GM18907 (cell line): ENCODE results near the gene MGAT4B.

Experiments used
- ATAC-seq: cut with Tn5 transposase; IDR thresholded peaks from one replicate; pipeline ENCODE4 v1.9.1; 2021; ENCODE audit warnings: mild to moderate bottlenecking, moderate library complexity; ENCODE audit not compliant: unreplicated experiment

The MGAT4B gene

DNA sequence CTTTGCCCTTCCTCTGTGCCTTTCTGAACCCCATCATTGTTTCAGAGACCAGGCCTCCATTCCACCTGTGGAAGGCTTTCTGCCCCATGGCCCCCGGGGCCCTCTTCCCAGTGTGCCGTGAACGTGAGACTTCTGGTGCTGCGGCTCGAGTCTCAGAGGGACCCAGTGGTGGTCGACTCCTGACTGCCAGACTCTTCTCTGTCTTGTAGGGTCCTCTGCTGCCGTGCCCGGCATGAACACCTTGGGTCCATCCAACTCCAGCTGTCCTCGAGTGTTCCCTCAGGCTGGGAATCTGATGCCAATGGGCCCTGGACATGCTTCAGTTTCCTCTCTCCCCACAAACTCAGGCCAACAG is 33.0 kb downstream of the MGAT4B start:
- no peak for ATAC-seq

DNA sequence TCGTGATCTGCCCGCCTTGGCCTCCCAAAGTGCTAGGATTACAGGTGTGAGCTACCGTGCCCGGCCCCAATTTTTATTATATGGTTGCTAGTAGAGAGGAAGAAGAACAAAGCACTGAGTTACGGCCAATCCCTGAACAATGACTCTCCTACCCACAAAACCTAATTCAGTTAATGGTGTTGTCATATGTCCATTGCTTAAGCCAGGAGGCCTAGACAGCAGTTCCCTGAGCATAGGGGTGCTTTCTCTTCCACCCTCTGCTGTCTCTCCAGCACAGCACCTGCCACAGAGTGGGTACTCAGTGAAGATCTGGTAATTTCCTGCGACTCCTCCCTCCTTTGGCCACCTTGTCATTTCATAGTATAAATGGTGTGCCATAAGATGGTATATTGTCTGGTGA is 34.3 kb downstream of the MGAT4B start:
- ATAC-seq, result no peak

DNA sequence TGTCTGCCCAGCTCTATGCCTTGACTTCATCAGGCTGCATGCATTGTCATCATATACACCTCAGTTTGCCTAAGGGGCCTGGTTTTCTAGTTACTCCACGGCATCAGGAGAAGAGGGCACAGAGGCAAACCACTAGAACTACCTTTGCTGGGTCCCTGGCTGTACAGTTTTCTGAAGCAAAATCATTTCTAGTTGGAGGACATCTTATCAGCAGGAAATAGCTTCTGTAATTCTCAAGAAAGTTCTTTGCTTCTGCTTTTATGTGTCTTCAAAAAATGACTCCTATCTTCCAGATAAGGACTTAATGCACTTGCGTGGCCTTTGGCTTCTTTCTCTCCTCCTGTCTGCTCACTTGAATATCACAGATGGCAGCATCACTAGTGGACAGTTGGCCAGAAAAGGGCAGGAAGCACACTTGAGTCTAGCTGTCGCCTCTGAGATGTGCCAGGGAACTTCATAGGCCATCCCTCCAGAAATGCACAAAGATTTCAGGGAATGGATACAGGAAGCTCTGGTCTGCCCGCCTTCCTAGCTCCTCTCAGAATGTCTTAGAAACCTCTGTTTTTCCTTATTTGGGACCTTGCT is 35.3 kb downstream of the MGAT4B start:
- ATAC-seq, result no peak

DNA sequence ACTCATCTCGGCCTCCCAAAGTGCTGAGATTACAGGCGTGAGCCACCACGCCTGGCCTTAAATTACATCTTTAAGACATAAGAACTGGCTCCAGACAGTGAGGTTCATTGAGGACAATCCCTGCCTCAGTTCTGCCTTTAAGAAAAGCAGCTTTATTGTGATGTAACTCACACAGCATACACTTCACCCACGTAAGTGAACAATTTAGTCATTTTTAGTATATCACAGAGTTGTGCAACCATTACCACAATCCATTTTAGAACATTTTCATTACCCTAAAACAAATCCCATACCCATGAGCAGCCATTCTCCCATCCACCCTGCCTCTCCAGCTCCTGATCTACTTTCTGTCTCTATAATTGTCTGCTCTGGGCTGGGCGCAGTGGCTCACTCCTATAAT is 36.9 kb downstream of the MGAT4B start:
- no peak for ATAC-seq

DNA sequence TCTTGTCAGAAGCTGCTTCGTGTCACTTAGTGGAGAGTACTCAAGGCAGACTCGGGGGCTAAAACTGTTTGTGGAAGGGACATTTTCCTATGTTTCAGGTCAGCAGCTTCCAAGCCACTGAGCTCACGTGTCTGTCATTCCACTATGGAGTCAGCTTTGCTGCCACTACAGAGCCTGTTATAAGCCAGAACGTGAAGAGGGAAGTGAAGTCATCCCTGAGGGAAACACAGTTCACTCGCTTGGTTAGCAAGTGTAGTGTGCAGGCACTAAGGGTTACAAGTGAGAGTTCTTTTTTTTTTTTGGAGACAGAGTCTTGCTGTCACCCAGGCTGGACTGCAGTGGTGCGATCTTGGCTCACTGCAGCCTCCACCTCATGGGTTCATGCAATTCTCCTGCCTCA is 37.4 kb downstream of the MGAT4B start:
- no peak for ATAC-seq

DNA sequence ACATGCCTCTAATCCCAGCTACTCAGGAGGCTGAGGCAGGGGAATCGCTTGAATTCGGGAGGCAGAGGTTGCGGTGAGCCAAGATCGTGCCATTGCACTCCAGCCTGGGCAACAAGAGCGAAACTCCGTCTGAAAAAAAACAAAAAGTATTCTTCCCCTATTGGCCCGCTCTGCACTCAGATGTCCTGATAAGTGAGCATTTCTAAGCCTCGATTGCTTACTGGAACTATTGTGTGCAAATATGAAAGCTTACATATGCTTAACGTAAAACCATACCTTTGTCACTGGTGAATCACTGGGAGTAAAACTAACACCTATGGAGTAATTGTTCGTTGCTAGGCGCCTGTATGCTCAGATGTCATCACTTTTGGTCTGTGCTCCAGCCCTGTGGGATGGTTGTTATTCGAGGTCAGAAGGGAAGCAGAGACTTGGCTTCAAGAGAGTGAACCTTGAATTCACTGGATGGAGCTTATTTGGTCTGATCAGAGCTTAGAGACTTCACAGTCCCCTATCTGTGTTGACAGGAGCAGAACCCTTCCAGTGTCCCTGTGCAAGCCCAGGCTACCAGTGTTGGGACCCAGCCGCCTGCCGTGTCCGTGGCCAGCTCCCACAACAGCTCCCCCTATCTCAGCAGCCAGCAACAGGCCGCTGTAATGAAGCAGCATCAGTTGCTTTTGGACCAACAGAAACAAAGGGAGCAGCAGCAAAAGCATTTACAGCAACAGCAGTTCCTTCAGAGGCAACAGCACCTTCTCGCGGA is 38.2 kb downstream of the MGAT4B start:
- ATAC-seq, result no peak

DNA sequence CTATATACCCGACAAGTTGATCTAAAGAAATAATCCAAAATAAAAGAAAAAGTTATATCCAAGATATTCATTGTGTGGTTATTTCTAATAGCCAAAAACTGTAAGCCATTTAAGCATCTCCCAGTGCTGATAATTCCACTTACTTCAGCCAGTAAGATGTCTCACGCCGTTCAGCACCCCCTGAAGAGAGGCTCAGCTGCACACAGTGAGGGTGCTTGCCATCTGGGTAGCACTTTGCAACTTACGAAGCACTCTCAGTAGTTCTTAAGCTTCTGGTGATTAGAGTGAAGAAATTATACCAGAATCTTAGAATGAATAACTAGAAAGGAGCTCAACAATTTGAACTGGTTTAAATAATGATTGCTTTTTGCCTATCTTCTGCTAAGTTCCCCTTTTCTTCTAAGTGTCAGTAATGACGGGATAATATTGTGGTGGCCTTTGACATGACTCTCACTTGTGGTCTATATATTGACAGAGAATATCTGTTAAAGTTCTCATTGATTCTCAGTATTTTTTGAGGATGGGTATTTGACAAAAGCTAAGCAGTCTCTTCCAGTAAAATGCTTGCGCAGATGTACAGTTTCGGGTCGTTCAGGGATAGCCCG is 39.1 kb downstream of the MGAT4B start:
- no peak for ATAC-seq

DNA sequence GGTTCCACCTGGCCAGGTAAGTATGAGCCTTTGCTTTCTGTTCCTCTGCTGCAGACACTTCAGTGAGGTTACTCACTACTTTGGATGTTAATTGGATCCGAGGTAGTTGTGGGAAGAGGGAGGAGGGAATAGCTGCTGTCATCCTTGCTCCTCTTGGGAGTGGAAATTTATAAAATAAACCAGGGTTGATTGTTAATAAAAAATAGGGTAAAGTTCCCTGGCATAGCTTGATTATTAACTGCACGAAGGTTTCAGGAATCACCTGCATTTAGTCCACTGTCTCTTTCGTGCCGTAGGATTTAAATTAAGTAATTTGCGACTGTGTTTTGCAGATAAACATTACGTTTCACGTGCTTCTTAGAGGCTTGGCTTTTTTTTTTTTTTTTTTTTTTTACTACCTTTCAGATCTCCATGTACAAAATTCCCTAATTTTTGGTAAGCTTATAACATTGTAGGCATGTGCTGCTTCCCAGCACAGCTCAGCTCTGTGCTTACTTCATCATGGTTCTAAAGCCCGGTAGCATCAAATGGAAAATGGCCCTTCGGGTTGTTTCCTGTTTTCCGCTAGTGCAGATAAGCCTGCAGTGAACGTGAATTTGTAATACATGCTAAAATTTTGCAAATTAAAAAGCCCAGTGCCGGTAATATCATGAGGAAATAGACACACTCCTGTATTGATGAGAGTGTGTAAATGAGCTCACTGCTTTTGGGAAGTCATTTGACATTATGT is 39.8 kb downstream of the MGAT4B start:
- ATAC-seq, result no peak

DNA sequence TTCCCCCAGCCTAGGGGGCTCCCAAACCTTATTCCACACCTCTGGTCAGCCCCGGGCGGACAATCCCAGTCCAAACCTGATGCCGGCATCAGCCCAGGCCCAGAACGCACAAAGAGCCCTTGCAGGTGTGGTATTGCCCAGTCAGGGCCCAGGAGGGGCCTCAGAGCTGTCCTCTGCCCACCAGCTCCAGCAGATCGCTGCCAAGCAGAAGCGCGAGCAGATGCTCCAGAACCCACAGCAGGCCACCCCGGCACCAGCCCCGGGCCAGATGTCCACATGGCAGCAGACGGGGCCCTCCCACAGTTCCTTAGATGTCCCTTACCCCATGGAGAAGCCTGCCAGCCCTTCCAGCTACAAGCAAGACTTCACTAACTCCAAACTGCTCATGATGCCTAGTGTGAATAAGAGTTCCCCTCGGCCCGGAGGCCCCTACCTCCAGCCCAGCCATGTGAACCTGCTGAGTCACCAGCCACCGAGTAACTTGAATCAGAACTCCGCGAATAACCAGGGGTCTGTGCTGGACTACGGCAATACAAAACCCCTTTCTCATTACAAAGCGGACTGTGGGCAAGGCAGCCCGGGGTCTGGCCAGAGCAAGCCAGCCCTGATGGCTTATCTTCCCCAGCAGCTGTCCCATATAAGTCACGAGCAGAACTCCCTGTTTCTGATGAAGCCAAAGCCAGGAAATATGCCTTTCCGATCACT is 40.5 kb downstream of the MGAT4B start:
- no peak for ATAC-seq

DNA sequence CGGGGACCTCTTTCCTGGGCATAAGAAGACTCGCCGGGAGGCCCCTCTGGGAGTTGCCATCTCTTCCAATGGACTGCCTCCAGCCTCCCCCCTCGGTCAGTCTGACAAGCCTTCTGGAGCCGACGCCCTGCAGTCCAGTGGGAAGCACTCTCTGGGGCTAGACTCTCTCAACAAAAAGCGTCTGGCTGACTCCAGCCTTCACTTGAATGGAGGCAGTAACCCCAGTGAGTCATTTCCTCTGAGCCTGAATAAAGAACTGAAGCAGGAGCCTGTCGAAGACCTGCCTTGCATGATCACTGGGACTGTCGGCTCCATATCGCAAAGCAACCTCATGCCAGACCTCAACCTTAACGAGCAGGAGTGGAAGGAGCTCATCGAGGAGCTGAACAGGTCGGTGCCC is 41.3 kb downstream of the MGAT4B start:
- ATAC-seq, result no peak

DNA sequence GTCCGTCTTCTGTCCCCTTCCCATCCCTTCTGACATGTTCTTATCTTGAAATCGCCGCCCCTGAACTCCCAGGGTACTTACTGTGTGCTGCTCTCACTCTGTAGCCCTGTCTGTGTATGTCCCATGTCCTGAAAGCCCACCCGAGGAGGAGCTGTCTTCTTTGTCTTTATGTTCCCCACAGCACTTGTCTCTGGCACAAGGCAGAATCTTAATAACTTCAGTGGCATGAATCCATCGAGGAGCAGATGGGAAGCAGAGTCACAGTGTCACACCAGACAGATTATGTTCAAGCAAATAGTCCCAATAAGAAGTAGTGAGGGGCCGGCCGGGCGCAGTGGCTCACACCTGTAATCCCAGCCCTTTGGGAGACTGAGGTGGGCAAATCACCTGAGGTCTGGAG is 42.6 kb downstream of the MGAT4B start:
- no peak for ATAC-seq

DNA sequence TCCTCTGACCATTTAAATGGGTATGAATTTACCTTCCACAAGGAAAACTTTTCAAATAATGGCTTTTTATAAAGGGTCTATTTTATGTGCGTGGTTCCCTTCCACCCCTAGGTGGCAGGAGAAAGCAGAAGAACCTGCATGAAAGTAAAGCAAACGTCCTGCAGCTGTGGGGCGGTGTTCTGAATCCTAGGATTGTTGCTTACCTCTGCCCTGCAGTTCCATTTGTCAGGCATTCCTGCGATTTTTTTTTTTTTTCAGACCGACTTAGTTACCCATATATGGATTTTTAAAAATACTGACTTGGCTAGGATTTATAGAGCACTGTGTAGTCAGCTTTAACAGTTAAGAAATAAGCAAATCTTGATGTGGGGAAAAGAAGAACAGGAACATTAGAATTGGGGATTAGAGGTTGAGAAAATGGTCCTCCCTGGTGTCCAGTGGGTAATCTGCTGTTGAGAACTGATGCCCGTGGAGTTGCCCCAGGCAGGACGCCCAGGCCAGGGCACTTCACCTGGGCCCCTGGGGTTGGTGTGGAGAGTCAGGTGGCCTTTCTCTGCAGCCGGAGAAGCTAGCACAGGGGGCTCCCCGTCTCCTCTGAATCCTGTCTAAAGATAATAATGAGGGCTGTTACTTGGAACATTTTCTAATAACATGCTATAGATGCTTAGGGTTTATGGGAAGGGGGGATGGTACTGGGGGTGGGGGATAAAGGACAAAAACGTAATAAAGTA is 43.3 kb downstream of the MGAT4B start:
- peak; percentile 60 for ATAC-seq

DNA sequence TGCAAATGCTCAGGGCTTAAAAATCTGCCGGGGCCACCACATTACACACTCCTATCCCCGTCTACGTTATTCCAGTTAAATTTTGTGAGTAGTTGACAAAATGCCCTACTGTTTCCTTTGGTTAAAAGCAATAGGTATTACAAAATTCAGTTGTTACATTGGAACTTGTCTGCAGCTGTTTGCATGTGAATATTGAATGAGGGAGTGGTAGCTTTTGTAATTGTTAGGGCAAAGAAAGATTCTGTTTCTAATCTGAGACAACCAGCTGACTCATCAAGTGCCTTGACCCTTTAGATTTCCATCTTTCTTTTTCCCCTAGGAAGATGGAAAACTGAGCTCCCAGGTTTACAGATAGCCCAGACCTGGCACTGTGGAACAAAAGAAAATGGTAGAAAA is 43.9 kb downstream of the MGAT4B start:
- no peak for ATAC-seq

DNA sequence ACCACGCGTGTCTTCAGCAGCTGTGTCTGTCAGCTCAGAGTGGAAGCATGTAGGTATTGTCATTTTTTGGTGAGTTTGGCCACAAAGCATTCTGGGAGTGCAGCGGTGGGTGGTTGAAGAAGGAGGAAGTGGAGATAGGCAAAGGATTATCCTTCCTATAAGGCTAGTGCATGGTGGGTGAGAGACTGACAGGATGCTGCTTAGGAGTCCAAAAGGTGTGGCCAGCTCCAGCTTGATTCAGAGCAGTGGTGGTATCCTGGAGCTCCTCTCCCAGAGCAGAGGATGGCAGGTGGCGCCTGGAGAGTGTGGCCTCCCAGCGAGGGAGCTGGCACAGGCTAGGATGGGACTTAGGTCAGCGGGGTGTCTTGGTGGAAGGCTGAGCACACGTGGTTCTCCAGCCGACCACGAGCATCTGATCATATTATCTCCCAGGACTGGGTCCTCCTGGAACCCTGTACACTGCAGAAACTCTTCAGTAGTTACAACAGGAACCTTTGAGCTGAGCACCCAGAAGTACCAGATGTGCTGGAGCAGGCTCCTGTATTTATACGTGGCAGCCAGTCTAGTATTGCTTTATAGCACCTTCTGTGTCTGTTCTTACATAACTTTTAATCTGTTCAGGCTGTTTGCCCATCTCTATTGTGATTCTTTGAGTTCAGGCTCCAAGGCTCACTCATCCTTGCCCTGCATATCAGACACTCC is 44.4 kb downstream of the MGAT4B start:
- ATAC-seq, result peak; percentile 31

DNA sequence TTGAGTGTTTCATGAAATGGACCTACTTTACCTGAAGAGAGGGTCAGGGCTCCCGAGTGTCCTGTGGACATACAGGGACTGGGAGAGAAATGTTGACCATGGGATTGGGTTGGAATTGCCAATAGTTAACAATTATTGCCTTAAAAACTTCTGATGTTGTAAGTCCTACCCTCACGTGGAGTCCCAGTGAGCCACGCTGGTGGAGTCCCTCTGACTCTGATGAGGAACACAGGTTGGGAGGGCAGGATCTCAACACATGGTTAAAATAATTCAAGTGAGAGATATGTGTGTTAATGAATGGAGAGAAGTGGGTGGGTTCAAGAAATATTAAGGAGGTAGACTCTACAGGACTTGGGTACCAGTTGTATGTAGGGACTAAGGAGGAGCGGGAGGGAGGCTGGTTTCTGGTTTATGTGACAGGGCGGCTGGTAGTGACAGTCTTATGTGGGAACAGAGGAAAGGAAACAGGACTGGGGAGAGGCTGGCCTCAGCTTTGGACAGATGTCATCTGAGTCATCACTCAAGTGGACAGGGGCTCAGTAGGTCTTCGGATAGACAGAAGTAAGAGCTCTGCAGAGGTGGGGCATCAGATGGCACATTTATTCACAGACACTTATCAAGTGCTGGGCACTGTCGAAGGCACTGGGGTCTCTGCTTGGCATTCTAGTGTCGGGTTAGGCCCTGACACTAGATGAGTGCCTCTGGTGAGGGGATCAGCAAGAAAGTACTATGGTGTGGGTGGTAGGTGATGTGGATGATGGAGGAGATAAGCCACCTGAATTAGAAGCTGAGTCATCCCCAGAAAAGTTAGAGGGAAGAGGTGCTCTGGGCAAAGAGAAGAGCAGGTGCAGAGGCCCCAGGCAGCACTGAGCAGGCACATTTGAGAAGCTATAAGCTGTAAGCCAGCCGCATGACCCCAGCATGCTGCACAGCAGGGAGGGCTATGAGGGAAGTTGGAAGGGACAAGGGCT is 46.8 kb downstream of the MGAT4B start:
- ATAC-seq, result no peak

DNA sequence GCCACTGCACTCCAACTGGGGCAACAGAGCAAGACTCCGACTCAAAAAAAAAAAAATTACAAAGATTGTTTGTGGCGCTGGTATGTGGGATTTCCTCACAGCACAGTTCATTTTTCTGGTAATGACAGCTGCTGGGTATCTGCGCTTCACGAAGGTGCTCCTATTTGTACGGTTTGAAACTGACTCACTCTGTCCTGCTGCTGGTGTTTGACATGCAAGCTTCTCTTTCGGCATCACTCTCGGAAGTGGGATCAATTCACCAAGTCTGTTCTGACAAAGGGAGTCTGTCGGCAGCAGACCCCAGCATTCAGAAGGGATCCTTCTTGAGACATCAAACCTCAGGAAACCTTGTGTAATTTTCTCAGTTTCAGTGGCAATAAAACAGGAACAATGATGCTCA is 47.7 kb downstream of the MGAT4B start:
- no peak for ATAC-seq

DNA sequence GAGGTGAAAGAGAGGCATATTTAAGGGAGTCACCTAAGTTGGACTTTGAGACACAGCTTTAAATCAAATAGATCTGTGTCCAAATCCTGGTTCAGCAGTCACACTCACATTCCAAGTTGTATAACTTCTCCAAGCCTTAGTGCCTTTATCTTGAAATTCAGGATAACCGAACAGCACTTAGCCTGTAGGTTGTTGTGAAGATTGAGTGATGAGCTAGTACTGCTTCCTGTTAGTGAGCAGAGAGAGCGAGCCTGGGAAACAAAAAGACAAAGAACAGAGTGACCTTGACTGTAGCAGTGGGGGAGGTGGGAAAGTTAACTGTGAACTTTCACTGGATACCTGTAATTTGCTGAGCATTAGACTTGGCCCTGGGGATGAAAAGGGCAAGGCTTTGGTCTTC is 51.6 kb downstream of the MGAT4B start:
- no peak for ATAC-seq

DNA sequence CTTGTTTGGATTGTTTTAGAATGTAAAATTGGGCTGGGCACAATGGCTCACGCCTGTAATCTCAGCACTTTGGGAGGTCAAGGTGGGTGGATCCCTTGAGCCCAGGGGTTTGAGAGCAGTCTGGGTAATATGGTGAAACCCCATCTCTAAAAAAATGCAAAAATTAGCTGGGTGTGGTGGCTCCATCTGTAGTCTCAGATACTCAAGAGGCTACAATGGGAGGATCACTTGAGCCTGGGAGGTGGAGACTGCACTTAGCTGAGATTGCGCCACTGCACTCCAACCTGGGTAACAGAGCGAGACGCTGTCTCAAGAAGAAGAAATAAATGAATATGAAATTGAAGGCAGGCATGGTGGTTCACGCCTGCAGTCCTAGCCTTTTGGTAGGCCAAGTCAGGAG is 52.7 kb downstream of the MGAT4B start:
- ATAC-seq, result no peak
